Measurements from ENCODE around the gene C5.
A peak's percentile ranks its signal among the peaks of the same experiment; 100 is the strongest.

Gene C5

GRCh38 chr9:120910643-120911042 is 139.4 kb downstream of the C5 start:
- DNase-seq (ENCODE audit: low read depth in 2 of 2) = no peak

- peak in 1 of 2 donors; percentile 73 for DNase-seq (ENCODE audit: low read depth in 2 of 2)
Observed at GRCh38 chr9:120909904-120910303, 140.2 kb downstream of the C5 start.

GRCh38 chr9:120905315-120906164 is 144.5 kb downstream of the C5 start:
- no peak for DNase-seq (ENCODE audit: low read depth in 2 of 2)

- DNase-seq (ENCODE audit: low read depth in 2 of 2) = no peak
Observed at GRCh38 chr9:120904978-120905301, 145.1 kb downstream of the C5 start.

GRCh38 chr9:120904061-120904977 is 145.8 kb downstream of the C5 start:
- DNase-seq (ENCODE audit: low read depth in 2 of 2) = no peak

GRCh38 chr9:120902569-120903535 is 147.2 kb downstream of the C5 start:
- DNase-seq (ENCODE audit: low read depth in 2 of 2) = no peak
